Measurements from ENCODE around the gene ZNF283.
"Not testable (repeated sequence)": the region's sequence is repeated elsewhere in the genome, so short reads cannot be mapped to it uniquely, and the experiment has no call there.

The ZNF283 gene

DNA sequence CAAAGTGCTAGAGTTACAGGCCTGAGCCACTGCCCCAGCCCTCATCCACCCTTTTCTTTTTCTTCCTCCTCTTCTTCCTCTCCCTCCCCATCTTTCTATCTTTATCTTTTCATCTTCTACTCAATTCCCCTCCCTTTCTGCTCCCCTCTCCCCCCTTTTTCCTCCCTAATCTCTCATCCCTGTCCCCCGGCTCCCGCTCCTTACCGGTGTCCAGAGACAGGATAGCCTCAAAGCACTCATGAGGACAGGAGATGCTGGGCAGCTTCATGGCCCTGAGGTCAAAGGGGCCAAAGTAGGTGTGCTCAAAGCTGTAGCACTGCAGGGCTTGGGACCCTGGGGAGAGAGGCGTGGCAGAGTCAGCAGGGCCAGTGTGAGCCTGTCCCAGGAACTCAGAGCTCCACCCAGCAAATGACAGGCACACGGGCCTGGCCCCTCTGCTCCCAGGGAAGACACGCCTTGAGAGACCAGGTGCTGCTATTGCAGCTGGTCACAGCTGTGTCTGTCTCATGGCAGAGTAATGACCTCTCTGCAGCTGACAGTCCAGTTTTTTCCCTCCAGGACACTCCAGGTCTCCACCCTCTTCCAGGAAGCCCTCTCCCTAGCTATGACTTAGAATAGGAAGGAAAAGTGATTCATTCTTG, 27.5 kb upstream of the ZNF283 start:
- DNase-seq (ENCODE audit: low spot score), result no peak
- TF ChIP-seq, protein P1, sequence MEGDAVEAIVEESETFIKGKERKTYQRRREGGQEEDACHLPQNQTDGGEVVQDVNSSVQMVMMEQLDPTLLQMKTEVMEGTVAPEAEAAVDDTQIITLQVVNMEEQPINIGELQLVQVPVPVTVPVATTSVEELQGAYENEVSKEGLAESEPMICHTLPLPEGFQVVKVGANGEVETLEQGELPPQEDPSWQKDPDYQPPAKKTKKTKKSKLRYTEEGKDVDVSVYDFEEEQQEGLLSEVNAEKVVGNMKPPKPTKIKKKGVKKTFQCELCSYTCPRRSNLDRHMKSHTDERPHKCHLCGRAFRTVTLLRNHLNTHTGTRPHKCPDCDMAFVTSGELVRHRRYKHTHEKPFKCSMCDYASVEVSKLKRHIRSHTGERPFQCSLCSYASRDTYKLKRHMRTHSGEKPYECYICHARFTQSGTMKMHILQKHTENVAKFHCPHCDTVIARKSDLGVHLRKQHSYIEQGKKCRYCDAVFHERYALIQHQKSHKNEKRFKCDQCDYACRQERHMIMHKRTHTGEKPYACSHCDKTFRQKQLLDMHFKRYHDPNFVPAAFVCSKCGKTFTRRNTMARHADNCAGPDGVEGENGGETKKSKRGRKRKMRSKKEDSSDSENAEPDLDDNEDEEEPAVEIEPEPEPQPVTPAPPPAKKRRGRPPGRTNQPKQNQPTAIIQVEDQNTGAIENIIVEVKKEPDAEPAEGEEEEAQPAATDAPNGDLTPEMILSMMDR (IDR thresholded peaks at IDR 0.05; ENCODE audit: extremely low read depth, missing control alignments), result no peak

- TF ChIP-seq, protein P1 (IDR thresholded peaks at IDR 0.05; ENCODE audit: extremely low read depth, missing control alignments), result no peak
- DNase-seq (ENCODE audit: low spot score), result no peak
Observed at GRCh38 chr19:43802216-43802951, 24.7 kb upstream of the ZNF283 start, which contains the start of gene LYPD5. Gene LYPD5, minus strand, starts transcription at chr19:43802447. Its CDS starts 67 bp downstream, at chr19:43802380.

- TF ChIP-seq, protein P1 (IDR thresholded peaks at IDR 0.05; ENCODE audit: extremely low read depth, missing control alignments), result no peak
- DNase-seq (ENCODE audit: low spot score), result no peak
Observed at GRCh38 chr19:43804432-43804831, 22.7 kb upstream of the ZNF283 start.

DNA sequence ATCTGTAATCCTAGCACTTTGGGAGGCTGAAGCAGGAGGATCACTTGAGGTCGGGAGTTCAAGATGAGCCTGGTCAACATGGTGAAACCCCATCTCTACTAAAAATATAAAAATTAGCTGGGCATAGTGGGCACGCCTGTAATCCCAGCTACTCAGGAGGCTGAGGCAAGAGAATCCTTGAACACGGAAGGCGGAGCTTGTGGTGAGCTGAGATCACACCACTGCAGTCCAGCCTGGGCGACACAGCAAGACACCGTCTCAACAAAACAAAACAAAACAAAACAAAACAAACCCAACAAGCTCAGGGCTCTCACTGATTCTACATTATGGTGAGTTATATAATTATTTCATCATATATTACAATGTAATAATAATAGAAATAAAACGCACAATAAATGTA, 20.7 kb upstream of the ZNF283 start:
- not testable (repeated sequence) for DNase-seq (ENCODE audit: low spot score)

DNA sequence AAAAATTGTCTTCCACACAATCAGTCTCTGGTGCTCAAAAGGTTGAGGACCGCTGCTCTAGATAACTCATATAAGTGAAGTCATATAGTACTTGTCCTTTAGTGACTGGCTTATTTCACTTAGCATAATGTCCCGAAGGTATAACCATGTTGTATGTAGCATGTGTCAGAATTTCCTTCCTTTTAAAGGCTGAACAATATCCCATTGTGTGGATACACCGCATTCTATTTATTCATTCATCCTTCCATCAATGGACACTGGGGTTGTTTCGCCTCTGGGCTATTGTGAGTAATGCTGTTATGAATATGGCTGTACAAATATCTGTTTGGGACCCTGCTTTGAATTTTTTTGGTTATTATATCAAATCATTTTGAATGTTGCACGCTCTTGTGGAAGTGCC, 20.3 kb upstream of the ZNF283 start:
- TF ChIP-seq, protein P1 (IDR thresholded peaks at IDR 0.05; ENCODE audit: extremely low read depth, missing control alignments), result no peak

GRCh38 chr19:43807651-43808050, 19.5 kb upstream of the ZNF283 start:
- DNase-seq (ENCODE audit: low spot score), result no peak
- TF ChIP-seq, protein P1 (IDR thresholded peaks at IDR 0.05; ENCODE audit: extremely low read depth, missing control alignments), result no peak

More for the DNA sequence above, 20.3 kb upstream of the ZNF283 start:
- DNase-seq (ENCODE audit: low spot score), result no peak

- TF ChIP-seq, protein P1 (IDR thresholded peaks at IDR 0.05; ENCODE audit: extremely low read depth, missing control alignments), result peak; percentile 26
- peak; percentile 62 for DNase-seq (ENCODE audit: low spot score)
Observed at GRCh38 chr19:43809762-43810696, 17.1 kb upstream of the ZNF283 start.
